Memory B cell (primary cell): ENCODE data around the gene GDF7.

Experiments used
- ATAC-seq: fragments of 150-1000 bp; cut with Tn5 transposase; 2 replicates; pipeline ENCODE4 v1.10.0; 2021; ENCODE audit warnings: low read depth, mild to moderate bottlenecking, moderate library complexity
- DNase-seq, 2 donors: peaks; one replicate each; pipeline ENCODE4 v3.0.0; 2022; ENCODE audit warnings: low spot score in 2 of 2
- H3K27ac Mint-ChIP-seq: one replicate; pipeline ENCODE4 v1.8.0; 2022; ENCODE audit warnings: mild to moderate bottlenecking, moderate library complexity, mixed read lengths
- H3K27me3 Mint-ChIP-seq: one replicate; pipeline ENCODE4 v1.8.0; 2022; ENCODE audit warnings: mixed read lengths
- H3K36me3 Mint-ChIP-seq: one replicate; pipeline ENCODE4 v1.8.0; 2022; ENCODE audit warnings: mild to moderate bottlenecking, mixed read lengths
- H3K4me1 Mint-ChIP-seq: one replicate; pipeline ENCODE4 v1.8.0; 2022; ENCODE audit warnings: mixed read lengths
- H3K4me3 Mint-ChIP-seq: one replicate; pipeline ENCODE4 v1.8.0; 2022; ENCODE audit warnings: mild to moderate bottlenecking, moderate library complexity, mixed read lengths
- H3K9me3 Mint-ChIP-seq: one replicate; pipeline ENCODE4 v1.8.0; 2022; ENCODE audit warnings: mixed read lengths

The GDF7 gene

DNA sequence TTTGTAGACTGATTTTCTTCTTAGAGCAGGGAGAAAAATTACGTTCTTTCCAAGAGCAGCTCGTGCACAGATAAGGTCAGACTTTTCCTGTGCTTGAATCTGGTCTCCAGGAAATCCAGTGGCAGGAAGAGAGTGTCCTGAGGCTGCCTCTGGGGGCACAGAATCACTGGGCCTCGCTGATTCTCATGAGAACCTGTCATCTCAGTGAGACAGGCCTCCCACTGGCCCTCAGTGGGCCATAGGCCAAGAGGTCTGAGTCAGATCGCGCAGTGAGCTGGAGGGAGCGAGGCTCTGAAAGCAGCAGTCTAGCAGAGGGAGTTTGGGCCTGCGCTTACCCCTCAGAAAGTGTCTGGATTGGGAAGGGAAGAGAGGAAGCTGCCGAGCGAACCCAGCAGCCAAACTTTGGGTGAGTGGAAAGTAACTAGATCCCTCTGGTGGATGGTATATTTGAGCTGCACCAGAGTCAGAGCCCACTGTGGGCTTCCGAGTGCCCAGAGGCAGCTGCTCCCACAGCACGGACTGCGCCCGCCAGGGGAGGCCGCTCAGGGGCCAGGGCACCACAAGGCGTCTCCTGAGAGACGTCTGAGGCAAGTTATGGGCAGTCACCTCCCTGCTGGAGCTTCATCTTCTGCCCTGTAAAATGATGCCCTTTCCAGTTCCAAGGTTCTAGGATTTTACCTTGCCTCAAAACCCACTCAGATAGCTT lies 8.2 kb downstream of the GDF7 start:
- DNase-seq (no peak), ATAC-seq (no peak)
- Mint-ChIP-seq H3K27me3 (no peaks in the 10 kb centered on the region), H3K36me3 (peaks cover 5% of the 10 kb centered on the region), H3K4me3 (peak overlapping the region; percentile 77), H3K9me3 (no peaks in the 10 kb centered on the region), H3K4me1 (peaks cover 40% of the 10 kb centered on the region), H3K27ac (peak overlapping the region; percentile 90)

DNA sequence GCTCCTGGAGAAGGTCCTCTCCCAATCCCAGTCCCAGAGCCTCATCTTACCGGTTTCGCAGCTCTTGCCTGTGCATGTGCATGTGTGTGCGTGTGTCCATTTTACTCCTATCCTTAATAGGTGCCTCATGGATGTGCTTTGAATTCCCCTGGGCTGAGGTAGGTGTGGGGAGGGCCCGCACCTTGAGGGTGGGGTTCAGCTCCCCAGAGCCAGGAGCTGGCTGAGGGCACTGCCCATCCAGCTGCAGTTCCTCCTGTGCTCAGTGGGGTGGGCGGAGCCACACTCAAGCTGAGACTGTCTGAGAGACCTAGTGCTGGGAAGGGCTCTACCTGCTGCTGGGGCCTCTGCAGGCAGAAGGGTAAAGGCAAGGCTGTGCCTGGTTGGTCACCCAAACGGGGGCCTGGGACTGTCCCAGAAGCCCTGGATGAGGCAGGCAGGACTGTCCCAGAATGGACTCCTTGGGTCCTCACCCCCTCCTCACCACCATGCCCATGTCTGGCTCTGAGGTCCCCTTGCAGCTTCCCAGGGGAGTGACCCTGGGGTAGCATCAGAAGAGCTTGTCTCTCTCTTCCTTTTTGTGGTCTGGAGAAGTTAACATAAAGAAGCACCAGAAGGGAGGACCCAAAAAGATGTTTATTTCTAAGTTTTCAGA lies 8.9 kb downstream of the GDF7 start:
- H3K4me3 Mint-ChIP-seq = peak overlapping the region; percentile 77
- no peaks in the 10 kb centered on the region for H3K9me3 Mint-ChIP-seq
- DNase-seq (peak; percentile 52 to 70), ATAC-seq (peak; percentile 75)
- peaks cover 40% of the 10 kb centered on the region for H3K4me1 Mint-ChIP-seq
- peak overlapping the region; percentile 90 for H3K27ac Mint-ChIP-seq
- H3K27me3 Mint-ChIP-seq = no peaks in the 10 kb centered on the region
- H3K36me3 Mint-ChIP-seq = peaks cover 6% of the 10 kb centered on the region

DNA sequence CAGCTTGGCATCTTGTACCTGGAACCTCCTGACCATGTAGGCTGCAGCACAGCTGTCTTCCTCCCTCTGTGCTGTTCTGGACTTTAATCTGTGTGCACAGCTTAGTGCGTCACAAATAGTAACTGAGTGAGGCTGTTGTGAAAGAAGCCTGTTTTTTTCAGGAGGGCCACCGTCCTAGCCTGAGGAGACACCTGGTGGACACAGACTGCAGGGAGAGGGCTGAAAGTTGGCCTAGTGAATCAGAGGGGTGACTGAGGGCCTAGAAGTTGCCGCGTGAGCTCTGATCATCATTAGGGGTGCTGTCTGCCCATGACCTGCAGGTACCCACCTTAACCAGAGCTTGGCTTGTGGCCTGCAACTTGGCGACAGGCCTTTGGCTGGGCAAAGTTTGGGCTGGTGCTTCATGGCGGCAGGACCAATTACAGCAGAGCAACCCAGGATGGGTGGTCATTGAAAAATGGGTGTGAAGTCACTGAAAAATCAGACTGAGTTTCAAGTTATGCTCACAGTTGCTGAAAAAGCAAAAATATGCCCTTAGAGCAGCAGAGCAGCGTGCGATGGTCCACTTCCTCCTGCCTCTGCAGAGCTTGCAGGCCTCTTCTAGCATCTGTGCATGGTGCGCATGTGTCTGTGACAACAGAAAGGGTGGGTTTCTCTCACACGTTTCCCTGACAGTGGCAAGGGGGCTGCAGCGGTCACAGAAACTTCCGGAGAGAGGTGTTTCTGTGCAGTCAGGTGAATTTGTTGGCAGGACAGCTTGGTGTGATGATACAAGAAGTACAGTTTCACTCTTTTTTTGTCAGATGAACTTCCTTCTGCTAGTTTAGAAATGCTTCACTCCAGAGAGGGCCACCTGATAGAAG lies 9.6 kb downstream of the GDF7 start:
- H3K4me3 Mint-ChIP-seq = peak overlapping the region; percentile 77
- H3K36me3 Mint-ChIP-seq = peaks cover 3% of the 10 kb centered on the region
- peak; percentile 70 for ATAC-seq
- peaks cover 37% of the 10 kb centered on the region for H3K4me1 Mint-ChIP-seq
- H3K9me3 Mint-ChIP-seq = no peaks in the 10 kb centered on the region
- no peaks in the 10 kb centered on the region for H3K27me3 Mint-ChIP-seq
- peak overlapping the region; percentile 90 for H3K27ac Mint-ChIP-seq
- peak; percentile 39 to 57 for DNase-seq

DNA sequence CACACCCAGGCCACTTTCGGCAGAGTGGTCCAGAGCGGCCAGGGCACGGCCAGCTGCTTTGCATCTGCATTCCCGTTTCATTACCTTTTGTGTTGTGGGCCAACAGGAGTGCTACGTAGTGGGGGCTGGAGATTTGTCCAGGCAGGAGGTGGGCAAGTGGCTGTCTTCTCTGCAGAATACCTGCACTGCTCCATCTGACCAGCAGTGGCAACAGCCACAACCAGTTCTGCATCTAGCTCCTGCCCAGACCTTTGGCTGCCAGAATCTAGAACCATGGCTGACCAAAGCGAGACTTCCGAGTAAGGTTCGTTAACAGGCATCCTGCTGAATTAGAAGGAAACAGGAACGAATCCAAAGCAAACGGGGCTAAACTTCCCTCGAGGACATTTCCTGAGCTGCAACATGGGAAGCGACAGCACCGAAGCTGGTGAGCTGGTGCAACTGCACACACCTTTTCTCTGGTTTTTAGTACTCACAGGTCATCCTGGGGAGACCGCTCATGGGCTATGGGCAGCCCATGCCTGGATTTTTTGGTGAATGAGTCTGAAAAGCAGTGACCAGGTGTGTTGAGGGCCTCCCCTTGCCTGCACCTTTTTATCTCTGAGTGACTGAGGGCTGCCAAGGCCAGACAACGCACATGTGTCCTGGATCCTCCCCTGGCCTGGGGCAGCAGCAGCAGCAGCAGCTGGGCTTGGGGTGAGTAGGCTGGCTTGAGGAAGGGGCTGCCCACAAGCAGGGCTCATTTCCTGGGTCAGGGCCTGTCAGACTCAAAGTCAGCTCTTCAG lies 10.5 kb downstream of the GDF7 start:
- no peaks in the 10 kb centered on the region for H3K27me3 Mint-ChIP-seq
- H3K4me1 Mint-ChIP-seq = peaks cover 41% of the 10 kb centered on the region
- peak overlapping the region; percentile 90 for H3K27ac Mint-ChIP-seq
- DNase-seq (no peak), ATAC-seq (peak; percentile 27)
- peak overlapping the region; percentile 77 for H3K4me3 Mint-ChIP-seq
- H3K9me3 Mint-ChIP-seq = no peaks in the 10 kb centered on the region
- H3K36me3 Mint-ChIP-seq = peaks cover 3% of the 10 kb centered on the region

DNA sequence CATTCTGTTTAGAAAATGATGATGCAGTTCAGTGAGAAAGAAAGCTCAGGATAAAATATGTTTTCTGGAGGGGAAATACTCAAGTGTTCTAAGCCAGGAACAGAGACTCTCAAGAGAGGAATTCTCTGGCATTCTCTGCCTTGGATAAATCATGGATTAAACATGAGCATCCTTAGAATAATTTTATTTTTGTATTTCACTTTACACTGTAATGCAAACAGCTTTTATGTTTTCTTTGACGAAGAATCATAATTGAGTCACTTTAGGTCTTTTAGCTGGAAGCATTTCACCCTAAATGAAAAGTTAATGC lies 11.1 kb downstream of the GDF7 start:
- Mint-ChIP-seq H3K4me1 (peaks cover 44% of the 10 kb centered on the region), H3K9me3 (no peaks in the 10 kb centered on the region), H3K4me3 (peak overlapping the region; percentile 77), H3K27me3 (no peaks in the 10 kb centered on the region), H3K36me3 (peaks cover 3% of the 10 kb centered on the region), H3K27ac (peak overlapping the region; percentile 90)
- DNase-seq (no peak), ATAC-seq (no peak)

DNA sequence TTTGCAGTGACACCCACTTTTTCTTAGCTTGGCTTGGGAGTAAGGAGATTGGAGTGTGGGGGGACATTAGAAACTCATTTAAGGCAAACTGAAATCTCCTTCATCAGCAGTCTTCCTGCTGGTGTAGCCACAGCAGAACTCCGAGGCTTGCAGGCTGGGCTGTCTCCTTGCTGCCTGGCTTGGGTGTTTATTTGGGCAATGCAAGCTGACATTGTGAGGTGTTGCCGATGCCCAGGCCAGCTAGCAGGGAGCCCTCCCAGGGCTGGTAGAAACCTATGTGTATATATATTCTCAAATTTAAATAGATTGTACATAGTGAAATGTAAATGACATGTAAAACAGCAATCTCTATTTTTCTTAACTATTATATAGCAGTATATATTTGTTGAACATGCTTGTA lies 11.8 kb downstream of the GDF7 start:
- Mint-ChIP-seq H3K36me3 (peaks cover 3% of the 10 kb centered on the region), H3K9me3 (no peaks in the 10 kb centered on the region), H3K27me3 (no peaks in the 10 kb centered on the region), H3K27ac (peak overlapping the region; percentile 90), H3K4me3 (no peak overlapping the region), H3K4me1 (peaks cover 44% of the 10 kb centered on the region)
- DNase-seq (no peak), ATAC-seq (no peak)

DNA sequence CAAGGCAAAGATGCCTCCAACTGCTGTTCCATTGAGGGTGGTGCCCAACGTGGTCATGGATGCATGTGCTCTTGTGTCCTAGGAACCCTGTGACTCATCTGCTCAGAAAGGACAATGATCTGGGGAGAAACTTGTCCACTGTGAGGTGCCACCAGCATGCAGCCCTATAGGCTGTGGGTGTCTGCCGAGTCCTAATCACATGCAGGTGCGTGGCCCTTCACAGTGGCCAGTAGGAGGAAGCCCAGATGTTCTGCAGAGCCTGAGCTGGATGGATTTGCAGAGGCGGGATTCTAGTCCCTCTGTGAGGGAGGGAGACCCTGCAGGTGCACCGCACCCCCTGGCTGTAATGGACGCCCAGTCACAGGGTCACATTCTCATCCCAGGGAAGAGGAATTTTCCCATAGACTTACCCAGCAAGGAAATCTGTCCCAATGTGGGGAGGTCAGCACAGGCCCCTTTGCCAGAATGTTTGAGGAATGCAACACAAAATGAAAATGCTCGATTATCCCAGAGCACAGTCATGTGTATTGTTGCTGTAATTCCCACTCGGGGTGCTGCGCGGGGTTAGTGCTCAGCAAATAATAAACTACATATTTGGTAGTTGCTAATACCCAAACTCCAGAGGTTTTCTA lies 13.9 kb downstream of the GDF7 start:
- Mint-ChIP-seq H3K36me3 (peaks cover 7% of the 10 kb centered on the region), H3K27ac (peak overlapping the region; percentile 88), H3K9me3 (no peaks in the 10 kb centered on the region), H3K27me3 (no peaks in the 10 kb centered on the region), H3K4me1 (peaks cover 35% of the 10 kb centered on the region), H3K4me3 (no peak overlapping the region)
- ATAC-seq = no peak
- no peak for DNase-seq

GRCh38 chr2:20682167-20682920 lies 15.4 kb downstream of the GDF7 start:
- Mint-ChIP-seq H3K27me3 (no peaks in the 10 kb centered on the region), H3K27ac (peak overlapping the region; percentile 83), H3K36me3 (peaks cover 19% of the 10 kb centered on the region), H3K4me3 (no peak overlapping the region), H3K4me1 (peaks cover 21% of the 10 kb centered on the region), H3K9me3 (no peaks in the 10 kb centered on the region)
- DNase-seq = no peak
- no peak for ATAC-seq

DNA sequence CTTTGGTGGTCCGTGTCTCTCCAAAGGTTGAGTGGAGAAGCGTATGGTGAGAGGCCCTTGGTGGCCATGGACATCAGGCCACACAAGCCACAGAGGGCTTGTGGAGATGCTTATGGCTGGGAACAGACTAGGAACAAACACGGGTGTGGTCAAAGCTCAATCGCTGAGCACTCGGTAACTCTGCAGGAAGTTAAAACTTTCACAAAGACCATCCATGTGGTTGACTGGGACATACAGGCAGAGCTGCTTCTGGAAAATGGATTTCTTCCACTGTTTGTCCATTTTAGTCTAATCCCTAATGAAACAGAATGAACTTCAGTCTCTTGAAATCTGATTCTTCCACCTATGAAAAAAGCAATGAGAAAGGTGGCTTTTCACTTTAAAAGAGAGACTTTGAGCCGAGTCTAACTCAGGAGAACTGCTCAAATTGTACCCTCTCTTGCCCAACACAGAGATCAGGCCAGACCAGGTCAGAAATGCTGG lies 17.7 kb downstream of the GDF7 start:
- DNase-seq (no peak), ATAC-seq (no peak)
- Mint-ChIP-seq H3K9me3 (no peaks in the 10 kb centered on the region), H3K36me3 (peaks cover 33% of the 10 kb centered on the region), H3K4me1 (peaks cover 18% of the 10 kb centered on the region), H3K27ac (peak overlapping the region; percentile 11), H3K27me3 (no peaks in the 10 kb centered on the region), H3K4me3 (no peak overlapping the region)

DNA sequence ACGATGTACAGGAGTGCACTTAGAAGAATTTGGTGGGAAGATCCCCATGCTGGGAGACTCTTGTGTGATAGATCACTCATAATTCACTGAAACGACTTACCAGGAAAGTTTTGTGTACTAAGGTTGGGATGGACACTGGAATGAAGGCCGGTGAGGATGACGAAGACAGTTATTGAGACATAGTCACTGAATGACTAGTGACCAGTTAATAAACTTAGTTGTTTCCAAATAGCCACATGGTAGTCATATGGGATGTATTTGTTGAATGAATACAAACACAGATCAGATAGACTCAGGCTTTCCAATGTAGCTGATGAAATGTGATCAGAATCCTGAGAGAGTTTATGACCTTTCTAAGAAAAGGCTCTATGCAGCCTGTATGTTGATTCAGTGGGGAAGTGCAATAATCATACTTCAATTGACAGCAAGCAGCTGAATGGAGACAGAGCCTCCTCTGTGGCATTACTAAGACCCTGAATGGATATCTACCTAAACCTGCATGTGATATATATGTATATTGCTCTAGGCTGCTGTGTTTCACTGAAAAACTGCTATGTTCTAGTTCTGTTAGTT lies 20.4 kb downstream of the GDF7 start:
- peaks cover 12% of the 10 kb centered on the region for H3K4me1 Mint-ChIP-seq
- no peak overlapping the region for H3K4me3 Mint-ChIP-seq
- H3K27ac Mint-ChIP-seq = no peak overlapping the region
- H3K9me3 Mint-ChIP-seq = no peaks in the 10 kb centered on the region
- DNase-seq (no peak), ATAC-seq (no peak)
- peaks cover 31% of the 10 kb centered on the region for H3K36me3 Mint-ChIP-seq
- H3K27me3 Mint-ChIP-seq = no peaks in the 10 kb centered on the region

DNA sequence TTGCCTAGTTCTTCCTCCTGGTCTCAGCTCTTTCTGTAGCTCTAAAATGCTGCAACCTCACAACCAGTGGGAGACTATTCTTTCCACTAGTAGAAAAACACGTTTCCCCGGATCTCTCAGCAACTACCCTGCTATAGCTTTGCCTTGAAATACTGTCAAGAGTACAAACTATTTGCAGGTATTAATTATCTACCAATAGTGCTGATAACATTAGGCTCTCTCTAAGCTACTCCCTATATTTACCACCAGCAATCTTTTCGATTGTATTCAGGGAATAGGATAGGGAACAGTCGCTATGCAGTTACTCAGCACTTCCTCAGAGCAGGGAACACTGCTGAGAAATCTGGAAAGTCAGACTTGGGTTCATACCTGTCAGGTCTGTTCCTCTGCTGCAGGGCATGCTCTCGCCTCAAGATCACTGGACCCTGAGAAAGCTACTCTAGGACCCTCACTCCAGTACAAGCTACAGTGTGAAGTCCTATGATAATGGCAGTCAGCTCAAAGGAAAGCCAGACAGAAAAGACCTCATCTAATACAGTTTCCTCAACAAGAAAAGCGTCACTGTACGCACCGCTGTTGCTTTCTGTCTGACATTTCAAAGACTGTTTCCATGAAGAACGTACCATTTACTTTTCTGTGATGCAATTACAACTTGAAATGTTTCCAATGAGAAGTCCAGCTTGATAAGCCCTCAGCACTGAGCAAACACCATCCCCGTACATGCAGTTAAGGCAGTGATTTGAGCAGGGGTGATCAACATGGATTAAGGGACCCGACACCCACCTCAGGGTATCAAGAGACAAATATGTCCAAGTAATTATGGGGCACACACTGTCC lies 22.7 kb downstream of the GDF7 start:
- no peak for DNase-seq
- Mint-ChIP-seq H3K9me3 (no peaks in the 10 kb centered on the region), H3K4me1 (peaks cover 2% of the 10 kb centered on the region), H3K4me3 (no peak overlapping the region), H3K36me3 (peaks cover 29% of the 10 kb centered on the region), H3K27ac (no peak overlapping the region), H3K27me3 (no peaks in the 10 kb centered on the region)
- no peak for ATAC-seq
